GM12873 (cell line): ENCODE results near the gene LRRC28.

Source experiments
- CTCF ChIP-seq: IDR thresholded peaks from 2 replicates; pipeline ENCODE4 v1.5.1; 2012; ENCODE audit warnings: low read depth, mild to moderate bottlenecking, moderate library complexity, low read length, control low read depth; ENCODE audit not compliant: insufficient read depth; ENCODE audit errors: missing control alignments

The LRRC28 gene

DNA sequence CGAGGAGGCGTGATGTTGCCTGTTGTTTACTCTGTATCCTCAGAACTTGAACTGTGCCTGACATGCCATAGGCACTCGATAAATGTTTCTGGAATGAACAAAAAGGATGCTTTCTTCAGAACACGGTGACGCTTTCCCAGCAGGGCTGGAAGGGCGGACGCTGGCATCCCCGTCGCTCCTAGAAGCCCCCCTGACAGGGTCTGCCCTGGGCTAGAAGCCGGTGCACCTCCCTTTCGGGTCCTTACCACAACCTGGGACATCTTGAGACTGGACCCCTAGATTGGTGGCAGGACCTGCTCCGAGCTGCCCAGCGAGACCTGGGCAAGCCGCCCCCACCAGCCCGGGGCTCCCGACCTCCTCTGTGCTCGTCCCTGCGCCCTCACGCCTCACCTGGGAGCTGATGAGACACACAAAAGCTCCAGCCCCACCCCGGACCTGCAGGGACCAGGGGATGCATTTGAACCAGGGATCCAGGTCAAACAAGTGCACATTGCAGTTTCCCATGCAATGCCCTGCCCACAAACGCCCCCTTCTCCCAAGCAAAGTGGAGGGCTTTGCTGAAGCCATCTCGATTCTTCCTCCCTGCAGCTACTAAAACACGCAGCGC lies 183.3 kb downstream of the LRRC28 start:
- no peak for TF ChIP-seq CTCF

DNA sequence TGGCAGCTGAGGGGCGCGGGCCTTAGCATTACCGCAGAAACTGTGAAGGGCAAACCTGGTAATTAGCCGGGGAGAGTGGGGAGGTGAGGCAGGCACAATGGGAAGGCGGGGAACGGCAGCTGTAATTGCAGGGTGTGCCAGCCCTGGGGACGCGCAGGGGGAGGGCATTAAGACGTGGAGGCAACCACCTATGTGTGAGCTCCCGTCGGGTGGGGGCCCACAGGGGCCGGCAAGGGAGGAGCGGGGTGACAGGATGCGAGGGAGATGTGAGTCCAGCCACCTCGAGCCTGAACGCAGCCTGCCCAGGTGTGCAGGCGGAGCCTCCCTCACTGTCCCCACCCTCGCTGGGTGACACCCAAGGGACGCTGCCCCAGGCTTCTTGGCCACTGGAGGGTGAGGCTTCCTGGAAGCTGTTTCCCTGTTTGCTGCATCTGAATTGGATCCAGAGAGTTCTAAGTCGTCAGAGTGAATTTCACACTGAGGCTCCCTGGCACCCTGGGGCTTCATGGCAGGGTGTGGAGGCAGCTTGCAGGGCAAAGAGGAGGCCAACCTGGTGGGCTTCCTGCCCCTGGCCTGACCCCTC lies 183.9 kb downstream of the LRRC28 start:
- TF ChIP-seq CTCF = no peak

GRCh38 chr15:99435877-99436541 lies 184.7 kb downstream of the LRRC28 start:
- no peak for TF ChIP-seq CTCF

DNA sequence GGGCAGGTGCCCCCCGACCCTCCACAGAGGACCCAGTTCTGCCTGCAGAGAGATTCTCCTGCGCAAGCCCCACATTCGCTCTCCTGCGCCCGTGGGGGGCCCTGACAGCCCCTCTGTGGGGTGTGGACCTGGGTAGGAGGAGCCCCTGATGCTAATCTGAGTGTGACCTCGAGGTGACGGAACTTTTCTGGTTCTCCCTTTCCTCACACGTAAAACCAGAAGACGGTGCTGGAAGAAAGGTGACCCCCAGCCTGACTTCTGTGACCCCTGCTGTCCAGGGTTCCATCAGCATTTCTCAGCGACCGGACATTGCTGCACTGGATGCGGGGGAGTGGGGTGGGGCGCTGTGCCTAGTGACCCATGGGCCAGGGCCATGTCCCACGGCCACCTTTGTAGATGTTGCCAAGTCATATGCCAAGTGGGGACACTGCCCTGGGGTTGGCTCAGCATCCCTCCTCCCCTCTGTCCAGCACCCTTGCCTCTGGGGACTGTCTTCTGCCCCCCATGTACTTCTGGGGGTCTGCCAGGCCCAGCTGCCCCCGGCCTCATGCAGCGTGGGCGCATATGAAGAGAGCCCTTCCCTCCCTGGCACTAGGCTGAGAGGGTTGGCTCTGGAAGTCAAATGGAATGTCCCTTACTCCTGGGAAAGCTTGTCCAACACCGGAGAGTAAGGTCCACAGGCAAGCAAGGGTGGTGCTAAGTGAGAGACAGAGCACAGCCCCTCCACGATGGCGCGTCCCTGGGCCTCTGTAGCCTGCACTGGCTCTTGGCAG lies 185.4 kb downstream of the LRRC28 start:
- no peak for TF ChIP-seq CTCF

GRCh38 chr15:99437315-99438223 lies 186.3 kb downstream of the LRRC28 start:
- TF ChIP-seq CTCF = no peak

GRCh38 chr15:99438224-99438585 lies 186.9 kb downstream of the LRRC28 start:
- no peak for TF ChIP-seq CTCF
